ENCODE measurements around the gene MTNR1A.

MTNR1A gene

DNA sequence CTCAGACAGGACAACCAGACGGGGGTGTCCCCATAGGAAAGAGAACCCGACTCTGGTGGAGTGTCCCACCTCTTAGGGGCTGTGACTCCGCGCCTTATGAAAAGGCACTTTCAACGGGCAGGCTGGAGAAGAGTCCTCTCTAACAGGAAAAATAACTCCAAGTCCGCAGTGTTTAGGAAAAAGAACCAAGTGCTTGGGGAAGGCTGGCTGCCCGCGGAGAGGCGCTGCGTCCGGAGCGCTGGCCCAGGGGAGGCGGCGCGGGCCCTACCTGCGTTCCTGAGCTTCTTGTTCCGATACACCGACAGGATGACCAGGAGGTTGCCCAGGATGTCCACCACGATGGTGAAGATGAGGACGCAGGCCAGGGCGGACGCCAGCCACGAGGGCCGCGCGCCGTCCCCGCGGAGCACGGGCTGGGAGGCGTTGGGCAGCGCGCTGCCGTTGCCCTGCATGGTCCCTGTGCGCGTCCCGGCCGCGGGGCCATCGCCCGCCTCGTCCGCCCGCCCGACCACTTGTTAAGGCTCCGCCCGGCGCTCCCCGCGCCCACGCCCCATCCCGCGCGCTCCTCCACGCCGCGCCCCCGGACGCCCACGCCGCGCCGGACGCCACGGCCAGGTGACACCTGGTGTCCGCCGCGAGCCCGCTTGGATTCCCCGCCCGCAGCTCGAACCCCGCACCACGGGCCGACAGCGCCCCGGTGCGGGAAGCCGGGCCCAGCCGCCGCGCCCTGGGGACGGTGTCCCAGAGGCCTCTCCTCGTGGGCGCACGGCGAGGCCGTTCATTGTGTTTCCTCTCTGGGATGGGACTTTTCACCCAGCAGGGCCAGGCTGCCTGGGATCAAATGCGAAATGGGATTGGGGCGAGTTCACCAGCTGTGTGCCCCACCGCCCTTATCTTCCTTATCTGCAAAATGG lies at the start of gene MTNR1A:
Gene MTNR1A (minus strand): TSS at position 654 of the 914 bp plus-strand sequence. CDS start 202 bp downstream, at position 452.
- DNase-seq (ENCODE audit: low read depth) = no peak

DNA sequence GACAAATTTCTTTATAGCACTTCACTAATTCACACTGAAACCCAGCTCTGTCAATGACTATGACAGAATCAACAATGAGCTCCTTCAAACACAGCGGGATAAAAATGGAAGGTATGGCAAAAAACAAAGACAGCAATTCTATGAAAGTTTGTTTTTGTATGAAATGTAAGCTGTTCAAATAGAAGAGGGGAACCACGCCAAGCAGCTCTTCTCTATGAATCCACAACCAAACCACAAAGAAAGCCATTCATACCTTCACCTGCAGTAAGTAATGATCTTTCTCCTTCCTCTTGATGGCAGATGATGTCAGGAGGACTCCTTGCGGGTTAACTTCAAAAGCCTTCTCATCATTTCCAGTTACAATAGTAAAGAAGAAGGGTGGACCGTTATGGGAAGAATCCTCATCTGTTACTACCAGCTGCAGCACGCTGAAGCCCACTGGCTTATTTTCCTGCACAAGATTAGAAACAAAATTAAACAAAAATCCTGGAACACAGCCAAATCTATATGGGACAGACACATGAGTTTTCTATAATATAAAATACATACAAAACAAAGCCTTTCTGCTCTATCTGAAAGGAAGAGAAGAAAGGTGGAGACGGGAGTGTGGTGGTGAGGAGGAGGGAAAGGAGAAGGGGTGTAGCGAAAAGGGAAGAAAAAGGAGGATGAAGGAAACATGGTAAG lies 48.9 kb upstream of the MTNR1A start:
- DNase-seq (ENCODE audit: low read depth) = no peak

DNA sequence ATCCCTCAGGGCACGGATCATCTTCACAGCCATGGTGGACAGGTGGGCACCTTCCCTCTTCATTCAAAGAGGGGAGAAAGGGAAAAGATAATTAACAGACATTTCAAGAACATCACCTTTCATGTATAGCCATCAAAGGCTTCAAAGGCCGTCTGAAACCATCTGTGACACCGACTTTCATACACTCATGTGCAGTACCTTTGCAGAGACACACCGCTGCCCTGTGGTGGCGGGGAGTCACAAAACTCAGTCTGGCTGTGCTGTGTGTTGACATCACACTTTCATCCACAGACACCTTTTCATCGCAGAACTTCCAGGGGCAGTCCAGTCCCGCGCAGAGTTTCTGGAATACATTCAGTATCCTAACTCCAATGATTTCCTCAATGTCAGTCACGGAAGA lies 47.6 kb upstream of the MTNR1A start:
- no peak for DNase-seq (ENCODE audit: low read depth)

DNA sequence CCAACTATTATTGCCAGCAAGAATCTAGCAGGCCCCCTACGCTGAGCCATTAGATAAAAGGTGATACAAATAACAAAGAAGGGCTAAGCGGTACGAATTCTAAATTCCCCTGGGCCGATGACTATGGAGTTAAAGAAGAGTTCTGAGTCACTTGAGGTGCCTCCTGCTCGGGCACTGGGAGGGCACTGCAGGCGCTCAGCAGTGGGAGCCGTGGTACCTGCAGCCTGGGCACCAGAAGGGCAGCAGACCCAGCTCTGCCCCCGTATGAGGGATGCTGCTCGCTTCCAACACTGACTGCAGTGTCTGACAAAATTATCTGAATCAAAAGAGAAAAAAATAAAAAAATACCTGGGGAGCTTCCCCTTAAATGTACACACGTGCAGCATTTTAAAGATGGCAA lies 44.1 kb upstream of the MTNR1A start:
- no peak for DNase-seq (ENCODE audit: low read depth)

DNA sequence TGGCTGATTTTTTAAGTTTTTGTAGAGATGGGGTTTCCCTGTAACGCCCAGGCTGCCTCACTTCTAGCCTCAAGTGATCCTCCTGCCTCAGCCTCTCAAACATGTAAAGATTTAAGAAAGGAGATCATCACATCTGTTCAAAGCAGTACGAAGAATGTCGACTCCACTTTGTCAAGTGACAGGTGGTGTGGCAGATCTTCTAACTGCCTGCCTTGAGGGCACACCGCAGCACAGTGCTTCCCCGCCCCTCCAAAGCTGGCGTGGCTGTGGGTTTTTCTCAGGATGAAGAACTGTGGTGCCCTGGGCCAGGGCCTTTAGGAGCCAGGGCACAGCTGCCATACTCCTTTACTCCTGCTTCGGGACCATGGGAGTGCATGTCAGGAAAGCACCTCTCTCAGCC lies 43.3 kb upstream of the MTNR1A start:
- DNase-seq (ENCODE audit: low read depth) = no peak

DNA sequence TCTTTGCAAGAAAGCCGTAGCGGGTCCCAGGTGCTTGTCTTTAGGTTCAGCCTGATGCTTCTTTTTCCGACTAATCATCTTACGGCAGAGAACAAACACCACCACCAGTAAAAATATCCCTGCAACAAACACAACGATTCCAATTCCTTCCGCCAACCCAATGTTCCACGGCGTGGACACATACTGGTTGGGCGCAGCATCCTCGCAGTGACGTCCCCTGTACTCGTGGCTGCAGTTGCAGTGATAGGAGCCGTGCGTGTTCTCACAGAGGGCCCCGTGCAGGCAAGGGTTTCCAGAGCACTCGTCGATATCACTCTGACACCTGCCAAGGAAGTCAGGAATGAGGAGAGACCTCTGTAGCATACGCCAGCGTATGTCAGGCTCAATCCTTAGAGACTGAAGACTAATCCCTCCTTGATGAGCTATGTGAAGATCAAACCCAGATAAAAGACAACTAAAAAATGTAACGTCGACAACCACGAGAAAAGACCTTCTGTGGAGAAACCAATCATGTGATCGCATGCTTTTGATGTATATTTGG lies 41.6 kb upstream of the MTNR1A start:
- no peak for DNase-seq (ENCODE audit: low read depth)

DNA sequence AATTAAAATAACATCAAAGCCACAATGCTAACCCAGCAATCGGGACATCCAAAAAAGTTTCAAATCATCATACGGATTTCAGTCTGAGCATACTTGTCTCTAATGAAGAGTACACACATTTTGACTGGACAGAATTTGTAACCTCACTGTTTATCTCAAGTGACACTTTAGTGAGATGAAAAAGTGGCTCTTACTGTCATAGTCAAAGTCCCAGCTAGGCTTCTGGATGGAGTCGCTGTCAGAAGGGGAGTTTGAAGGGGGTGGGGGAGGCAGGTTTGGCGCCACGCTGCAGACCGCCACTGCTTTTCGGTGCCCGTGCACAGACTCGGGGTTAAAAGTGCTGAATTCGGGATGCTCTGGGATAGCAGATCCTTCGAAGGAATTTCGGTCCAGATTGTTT lies 41.0 kb upstream of the MTNR1A start:
- DNase-seq (ENCODE audit: low read depth) = no peak

DNA sequence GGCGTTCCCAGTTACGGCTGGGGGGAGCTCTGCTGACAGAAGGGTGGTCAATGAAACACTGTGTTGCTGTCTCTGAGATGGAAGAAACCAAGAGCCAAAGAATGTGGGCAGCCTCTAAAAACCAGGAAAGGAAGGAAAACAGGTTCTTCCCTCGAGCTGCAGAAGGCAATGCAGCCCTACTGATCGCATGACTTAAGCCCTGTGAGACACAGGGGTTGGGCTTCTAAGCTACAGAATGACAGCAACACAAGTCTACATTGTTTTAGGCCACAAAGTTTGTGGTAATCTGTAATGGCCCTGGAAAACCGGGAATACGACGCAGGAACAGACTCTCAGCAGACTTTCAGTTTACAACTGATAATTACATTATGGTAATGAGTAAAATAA lies 38.2 kb upstream of the MTNR1A start:
- no peak for DNase-seq (ENCODE audit: low read depth)

DNA sequence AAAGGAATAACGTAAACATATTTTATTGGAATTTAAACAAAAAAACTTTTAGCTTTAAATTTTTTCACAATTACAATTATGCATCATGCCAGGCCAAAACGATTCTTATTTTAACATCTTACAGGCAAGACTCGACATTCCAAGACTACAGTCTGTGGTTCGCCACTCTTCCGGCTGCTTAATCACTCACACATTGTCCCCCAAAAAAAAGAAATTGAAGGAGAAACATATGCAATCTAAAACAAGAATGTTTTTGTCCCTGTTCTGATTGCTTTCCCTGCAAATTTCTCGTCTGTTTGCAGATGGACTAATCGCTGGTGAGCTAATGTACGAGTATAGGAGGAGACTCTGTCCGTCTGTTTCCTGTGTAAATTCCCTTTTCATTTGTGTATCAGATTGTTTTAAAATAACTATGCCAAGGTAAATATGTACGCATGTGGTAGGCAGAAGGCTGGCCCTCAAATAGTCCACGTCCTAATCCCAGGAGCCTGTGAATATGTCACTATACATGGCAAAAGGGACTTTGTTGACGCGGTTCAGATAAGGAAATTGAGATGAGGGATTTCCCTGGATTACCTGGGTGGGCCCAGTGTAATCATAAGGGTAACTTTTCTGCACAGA lies 37.7 kb upstream of the MTNR1A start:
- no peak for DNase-seq (ENCODE audit: low read depth)

DNA sequence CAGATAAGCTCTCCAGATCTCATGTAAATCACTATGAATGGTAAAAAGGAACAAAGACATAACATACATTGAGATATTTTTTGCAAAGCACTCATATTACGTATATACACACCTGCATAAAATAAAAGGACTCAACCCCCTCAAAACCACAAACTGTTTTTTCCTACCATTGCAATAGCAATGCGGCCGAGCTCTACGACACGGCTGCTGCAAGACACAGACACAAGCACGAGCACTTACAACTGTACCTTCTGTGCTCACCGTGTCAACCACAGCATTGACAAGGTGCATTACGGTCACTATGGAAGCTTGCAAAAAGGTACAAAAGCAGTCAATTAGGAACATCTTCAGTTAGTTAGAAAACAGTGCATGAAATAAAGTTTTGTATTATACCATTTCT lies 37.1 kb upstream of the MTNR1A start:
- no peak for DNase-seq (ENCODE audit: low read depth)

DNA sequence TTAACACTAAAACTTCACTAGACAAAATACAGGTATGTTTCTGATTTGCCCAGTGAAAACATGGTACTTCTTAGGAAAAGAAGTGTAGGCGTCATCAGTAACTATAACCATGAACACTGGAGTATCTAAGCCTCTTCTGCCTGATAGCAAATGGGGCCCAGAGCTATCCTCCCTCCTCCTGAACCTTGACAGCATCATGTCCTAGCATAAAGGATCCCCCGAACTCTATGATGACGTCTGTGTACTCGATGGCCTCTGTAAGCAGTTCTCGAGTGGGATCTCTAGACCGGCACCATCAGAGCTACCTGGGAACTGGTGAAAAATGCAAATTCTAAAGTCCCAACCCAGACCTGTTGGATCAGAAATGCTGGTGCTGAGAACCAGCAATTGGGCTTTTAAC lies 36.3 kb upstream of the MTNR1A start:
- no peak for DNase-seq (ENCODE audit: low read depth)

DNA sequence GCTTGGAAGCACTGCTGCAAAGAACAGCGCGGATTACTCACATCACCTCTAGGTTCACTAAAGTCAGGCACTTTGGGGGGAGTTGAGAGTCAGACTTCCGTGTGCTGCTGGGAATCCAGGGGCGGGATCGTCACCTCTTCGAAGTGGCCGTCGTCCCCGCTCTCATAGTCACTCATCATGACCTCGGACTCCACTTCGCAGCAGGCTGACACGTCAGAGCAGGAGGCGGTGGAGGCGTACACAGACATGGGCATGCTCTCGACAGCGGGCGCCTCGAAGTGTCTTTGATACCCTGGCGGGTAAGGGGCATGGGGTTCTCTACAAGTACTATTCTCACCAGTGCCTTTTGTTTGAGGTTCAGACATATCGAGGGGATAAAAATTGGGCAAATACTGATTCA lies 33.1 kb upstream of the MTNR1A start:
- DNase-seq (ENCODE audit: low read depth) = no peak

DNA sequence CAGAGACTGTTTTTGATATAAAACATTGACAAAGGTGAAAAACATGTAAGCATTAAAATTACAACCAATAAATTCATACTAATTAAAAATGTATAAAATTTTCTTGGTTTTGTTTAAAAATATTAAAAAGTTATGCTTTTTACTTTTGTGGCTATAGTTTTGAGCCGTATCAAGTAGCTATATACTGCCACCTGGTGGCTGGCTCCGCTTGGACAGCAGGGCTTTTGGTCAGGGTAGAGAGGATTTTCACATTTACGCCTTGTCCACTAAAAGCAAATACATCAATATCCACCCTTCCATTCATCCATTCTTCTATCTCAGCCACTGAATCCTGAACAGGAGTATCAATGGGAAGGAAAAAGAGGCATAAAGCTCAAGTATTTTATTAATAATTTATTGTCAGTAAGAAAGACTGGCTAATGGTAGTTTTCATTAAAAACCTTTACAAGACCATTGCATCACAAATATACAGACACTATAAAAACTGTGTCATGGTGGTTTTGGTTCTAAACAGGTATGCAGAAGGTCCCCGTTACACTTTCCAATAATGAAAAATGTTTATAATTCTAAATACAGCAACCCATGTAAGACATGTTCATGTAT lies 32.1 kb upstream of the MTNR1A start:
- DNase-seq (ENCODE audit: low read depth) = peak; percentile 63

DNA sequence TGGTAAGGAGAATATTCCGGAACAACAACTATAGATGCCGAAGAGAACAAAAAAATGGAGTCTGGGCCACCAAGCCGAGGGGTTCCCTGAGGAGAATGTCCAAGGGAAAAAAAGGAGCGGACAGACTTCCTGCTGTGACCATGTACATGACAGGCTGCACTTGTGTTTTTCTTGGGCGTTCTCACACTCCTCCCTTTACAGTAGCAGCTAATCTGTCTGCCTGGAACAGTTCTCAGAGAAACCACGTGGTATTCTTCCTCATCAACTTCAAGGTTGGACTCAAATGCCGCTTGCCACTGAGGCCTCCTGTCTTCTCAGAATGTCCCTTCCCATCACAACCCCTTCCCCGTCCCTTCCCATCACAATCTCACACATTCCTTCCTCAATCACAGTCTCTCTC lies 30.8 kb upstream of the MTNR1A start:
- DNase-seq (ENCODE audit: low read depth) = no peak

DNA sequence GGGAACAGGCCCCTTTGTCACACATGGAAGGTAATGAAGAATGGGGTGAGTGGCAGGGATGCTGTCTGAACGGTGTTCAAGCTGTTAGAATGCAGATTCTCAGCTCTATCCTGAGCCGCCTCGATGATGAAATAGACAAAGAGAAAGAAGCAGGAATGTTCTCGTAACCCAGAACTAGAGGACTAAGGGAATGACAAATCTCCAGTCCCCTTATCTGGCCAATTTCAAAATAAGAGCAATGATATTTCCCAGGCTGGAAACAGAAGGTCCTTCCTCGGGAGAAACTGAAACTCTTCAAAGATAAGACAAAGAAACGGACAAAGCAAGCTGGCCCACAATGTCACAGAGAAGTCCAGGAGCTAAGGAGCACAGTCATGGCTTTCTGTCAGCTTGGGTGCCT lies 29.5 kb upstream of the MTNR1A start:
- DNase-seq (ENCODE audit: low read depth) = no peak

DNA sequence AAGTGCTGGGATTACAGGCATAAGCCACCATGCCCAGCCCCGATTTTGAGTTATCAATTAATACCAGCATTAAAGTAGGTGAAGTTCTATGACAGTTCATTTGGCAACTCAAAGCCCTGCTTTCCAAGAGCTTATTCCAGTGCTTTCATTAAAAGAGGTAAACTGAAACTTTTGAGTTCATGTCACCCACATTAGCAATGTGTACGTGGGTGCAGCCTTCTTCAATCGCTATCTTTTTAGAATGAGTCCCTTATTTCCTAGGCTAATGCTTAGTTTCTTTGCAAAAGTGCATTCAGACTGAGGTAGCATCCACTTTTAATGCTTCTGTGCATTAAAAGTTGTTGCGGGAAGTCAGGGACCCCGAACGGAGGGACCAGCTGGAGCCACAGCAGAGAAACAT lies 26.1 kb upstream of the MTNR1A start:
- DNase-seq (ENCODE audit: low read depth) = no peak

DNA sequence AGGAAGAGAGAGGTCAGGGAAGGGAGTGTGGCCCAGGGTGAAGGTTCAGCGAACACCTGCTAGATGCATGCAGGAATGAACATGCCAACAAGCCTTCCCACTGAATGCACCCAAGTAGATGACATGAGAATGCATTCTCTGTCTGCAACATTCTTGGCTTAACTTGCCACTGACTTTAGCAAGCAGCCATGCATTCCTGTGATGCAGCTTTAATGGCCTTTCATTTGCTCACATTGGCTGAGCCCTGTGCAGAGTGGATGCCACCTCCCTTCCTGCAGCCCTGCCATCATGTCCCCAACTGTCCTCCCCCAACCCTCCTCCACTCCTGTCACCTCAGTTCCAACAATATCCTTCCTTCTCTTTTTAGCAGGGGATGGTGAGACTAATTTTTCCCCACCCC lies 25.3 kb upstream of the MTNR1A start:
- no peak for DNase-seq (ENCODE audit: low read depth)

DNA sequence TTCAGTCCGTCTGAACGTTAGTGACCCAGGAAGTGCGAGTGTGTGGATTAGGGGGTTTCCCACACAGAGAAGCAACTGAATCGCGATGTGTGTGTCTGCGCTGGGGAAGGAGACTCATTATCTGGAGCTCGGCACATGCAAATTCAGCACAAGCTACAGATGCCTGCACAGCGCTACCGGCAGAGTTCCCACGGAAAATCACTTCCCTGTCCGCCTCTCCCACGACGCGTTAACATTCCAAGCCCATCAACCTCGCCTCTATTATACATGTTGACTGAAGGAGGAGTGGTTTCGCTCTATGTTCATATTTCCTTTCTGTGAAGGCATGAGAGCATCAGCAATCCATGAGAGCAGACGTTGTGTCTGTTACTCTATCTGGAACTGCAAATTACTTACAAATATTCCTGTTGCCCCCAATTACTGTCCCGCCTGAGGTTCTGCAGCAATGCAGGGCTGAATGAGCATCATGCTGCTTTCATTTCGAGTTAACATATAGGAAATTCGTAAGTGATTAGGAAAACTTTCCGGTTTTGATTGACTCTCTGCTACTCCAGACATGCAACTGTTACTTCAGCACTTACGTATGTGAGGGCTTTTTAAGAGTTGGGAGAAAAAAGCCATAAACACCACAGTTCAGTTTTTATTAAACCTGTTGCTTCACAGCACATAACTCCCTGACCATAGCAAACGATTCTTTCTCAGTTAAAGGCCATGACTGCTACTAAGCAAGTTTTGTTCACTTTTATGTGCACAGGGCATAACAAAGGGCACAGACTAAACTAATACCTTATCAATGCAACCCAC lies 15.0 kb upstream of the MTNR1A start:
- peak; percentile 29 for DNase-seq (ENCODE audit: low read depth)

DNA sequence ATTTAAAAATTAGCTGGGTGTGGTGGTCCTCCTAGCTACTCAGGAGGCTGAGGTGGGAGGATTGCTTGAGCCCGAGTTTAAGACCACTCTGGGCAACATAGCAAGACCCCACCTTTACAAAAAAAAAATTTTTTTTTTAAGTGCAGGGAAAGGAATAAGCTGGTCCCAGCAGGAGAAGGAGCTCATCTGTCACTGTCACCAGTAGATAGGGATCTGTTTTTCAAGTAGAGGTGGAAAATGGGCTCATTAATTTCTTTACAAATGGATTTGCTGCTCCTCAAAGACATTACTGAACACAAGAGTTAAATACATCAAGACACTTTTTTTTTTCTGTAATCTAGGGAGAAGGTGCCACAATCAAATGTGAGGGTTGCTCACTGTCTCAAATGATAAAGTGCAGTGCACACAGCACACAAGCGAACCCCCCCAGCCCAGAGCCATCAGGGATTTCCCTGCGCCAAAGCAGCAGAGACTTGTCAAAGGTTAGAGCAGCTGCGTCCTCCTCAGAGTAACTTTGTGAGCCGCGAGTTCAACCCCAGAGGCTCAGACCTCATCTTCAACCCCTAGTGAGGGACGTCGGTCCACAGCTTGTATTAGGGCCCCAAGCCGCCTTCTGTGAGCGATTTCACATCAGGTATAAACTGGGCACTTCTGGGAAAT lies 14.3 kb upstream of the MTNR1A start:
- DNase-seq (ENCODE audit: low read depth) = no peak

DNA sequence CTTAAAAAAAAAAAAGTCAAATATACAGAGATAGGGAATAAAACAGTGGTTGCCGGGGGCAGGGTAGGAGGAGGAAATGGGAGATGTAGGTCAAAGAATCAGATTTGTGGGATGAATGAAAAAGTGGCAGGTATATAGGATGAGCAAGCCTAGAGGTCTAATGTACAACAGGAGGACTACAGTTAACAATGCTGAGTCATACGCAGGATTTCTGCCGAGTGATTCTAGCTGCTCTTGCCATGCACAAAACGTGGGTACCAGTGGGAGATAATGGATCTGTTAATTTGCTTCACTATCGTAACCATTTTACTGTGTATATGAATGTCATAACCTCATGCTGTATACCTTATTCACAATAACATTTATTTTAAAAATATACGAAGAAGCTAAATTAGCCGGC lies 10.7 kb upstream of the MTNR1A start:
- no peak for DNase-seq (ENCODE audit: low read depth)

DNA sequence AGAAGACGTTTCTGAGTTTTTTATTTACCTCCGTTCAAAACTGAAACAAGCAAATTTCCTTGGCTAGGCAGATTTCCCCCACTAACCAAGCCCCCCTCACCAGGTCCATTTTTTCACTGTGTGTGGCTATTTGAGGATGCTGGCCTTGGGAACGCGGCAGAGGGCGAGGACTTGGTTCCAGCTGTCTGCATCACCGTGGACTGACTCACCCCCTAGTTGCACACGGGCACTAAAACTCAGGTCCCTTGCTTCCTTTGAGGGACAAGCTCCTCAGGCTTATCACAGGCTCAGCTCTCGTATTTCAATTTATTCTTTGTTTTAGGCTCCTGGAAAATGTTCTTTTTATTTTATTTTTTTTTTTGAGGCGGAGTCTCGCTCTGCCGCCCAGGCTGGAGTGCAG lies 8.4 kb upstream of the MTNR1A start:
- no peak for DNase-seq (ENCODE audit: low read depth)

Data from ELR (cell line).